ENCODE data around the gene FIBP.

DNA sequence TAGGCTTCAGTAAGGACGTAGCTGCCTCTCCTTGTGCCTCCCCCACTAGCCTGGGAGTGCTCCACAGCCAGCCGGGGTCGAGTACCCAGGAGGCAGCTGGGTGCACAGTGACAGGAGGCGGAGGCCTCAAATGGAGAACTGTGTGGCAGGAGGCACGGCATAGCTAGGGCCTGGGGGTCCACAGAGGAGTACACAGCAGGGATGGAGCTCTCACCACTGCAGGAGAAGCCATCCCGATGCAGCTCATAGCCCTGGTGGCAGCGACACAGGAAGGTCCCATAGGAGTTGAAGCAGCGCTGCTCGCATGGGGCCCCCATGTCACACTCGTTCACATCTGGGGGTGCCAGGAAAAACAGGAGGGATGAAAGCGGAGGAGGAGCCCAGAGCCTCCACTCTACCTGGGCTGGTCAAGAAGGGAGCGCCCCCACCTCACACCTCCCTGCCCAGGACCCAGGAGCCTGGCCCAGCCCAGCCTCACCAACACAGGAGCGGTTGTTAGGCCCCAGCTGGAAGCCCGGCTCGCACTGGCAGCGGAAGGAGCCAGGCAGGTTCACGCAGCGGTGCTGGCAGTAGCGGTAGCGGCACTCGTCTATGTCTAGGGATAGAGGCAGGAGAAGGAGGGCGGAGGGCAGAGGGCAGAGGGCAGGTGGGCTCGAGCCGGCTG lies 18.5 kb downstream of the FIBP start:
- TF ChIP-seq, protein P1, sequence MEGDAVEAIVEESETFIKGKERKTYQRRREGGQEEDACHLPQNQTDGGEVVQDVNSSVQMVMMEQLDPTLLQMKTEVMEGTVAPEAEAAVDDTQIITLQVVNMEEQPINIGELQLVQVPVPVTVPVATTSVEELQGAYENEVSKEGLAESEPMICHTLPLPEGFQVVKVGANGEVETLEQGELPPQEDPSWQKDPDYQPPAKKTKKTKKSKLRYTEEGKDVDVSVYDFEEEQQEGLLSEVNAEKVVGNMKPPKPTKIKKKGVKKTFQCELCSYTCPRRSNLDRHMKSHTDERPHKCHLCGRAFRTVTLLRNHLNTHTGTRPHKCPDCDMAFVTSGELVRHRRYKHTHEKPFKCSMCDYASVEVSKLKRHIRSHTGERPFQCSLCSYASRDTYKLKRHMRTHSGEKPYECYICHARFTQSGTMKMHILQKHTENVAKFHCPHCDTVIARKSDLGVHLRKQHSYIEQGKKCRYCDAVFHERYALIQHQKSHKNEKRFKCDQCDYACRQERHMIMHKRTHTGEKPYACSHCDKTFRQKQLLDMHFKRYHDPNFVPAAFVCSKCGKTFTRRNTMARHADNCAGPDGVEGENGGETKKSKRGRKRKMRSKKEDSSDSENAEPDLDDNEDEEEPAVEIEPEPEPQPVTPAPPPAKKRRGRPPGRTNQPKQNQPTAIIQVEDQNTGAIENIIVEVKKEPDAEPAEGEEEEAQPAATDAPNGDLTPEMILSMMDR (IDR thresholded peaks at IDR 0.05) = no peak
- TF ChIP-seq POLR2A (IDR thresholded peaks at IDR 0.05) (no peak), POLR2AphosphoS5 (IDR thresholded peaks at IDR 0.05) (no peak)
